ENCODE measurements around the gene PPP1R1A.

DNA sequence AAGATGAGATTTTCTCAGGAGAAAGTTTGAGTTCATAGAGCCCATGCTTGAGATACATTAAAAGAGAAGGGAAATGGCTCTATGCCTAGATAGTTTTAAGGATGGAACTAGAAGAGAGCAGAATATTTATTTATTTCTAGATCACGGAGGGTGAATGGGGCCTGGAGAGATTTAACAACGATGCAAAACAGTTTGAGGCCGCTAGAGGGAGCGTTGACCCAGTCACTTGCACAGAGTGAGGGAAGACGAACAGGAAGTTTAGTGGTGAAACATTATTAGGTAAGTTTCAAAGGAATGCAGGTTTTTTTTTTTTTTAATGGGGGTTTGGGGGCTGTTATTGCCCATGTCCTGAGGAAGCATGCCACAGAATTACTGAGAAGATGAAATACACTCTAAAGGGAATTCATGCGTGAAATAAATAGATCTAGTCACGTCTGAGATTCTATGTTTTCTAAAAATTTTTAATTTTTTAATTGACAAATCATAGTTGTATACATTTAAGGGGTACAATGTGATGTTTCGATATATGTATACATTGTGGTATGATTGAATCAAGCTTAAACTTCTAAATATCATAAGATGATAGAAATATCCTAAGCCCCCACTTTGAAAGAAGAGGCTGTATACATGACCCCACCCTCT lies 14.8 kb upstream of the PPP1R1A start:
- no peak for TF ChIP-seq GATA3 (IDR thresholded peaks at IDR 0.05; ENCODE audit: low read depth, low read length)
- no peak for TF ChIP-seq GATA2 (IDR thresholded peaks at IDR 0.05; ENCODE audit: low read depth, low read length)
